Upper lobe of left lung (tissue), 4 donors: ENCODE data around the gene ITGA2.

Experiments
- CTCF ChIP-seq, 6 experiments: fragments of 450-650 bp in 4 of 6; fragments of 200-600 bp in 2 of 6; sonication (generic) in 2 of 6; IDR thresholded peaks; one replicate each; pipeline ENCODE4 v1.5.1; 2016 to 2019; ENCODE audit warnings: antibody characterized with exemption in 6 of 6
- EP300 ChIP-seq, 4 donors: sonication (generic); formaldehyde crosslinking; IDR thresholded peaks; one replicate each; pipeline ENCODE4 v1.5.1; 2017; ENCODE audit warnings: antibody characterized with exemption in 4 of 4, control low read depth in 2 of 4
- POLR2A ChIP-seq, 4 donors: fragments of 450-650 bp; IDR thresholded peaks; one replicate each; pipeline ENCODE4 v1.5.1; 2016 to 2017; ENCODE audit warnings: antibody characterized with exemption in 4 of 4, mild to moderate bottlenecking in 2 of 4

GRCh38 chr5:53053364-53053763 is 64.2 kb downstream of the ITGA2 start:
- TF ChIP-seq EP300 (IDR thresholded peaks at IDR 0.05) (no peak), CTCF (IDR thresholded peaks at IDR 0.05) (no peak), POLR2A (IDR thresholded peaks at IDR 0.05) (no peak)
